Measurements from ENCODE around the gene KRT26. TPM values are rescaled to one million over a fixed set of nuclear protein-coding genes. Genes with fewer than 3 reads are reported as not detected.

KRT26 gene
- total and polyA plus RNA-seq, 2 of the 4 experiments (the other 2 are of a cell fraction) = not detected

DNA sequence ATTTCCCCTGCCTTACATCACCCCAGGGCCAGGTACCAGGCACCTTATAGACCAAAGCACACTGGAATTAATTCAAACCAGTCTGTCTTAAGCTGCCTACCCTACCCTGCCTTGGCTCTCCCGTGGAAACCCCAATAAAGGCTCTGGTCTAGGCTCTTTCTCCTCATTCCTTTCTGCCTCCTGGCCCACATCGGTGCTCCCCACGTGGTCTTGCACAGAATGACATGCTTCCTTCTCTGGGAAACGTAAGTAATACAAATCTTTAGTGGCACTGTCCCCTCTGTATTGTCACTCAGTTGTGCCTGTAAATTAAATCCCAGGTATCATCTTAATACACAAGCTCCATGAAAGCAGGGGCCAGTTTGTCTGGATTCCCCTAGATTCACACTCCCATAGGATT lies 33.4 kb downstream of the KRT26 start:
- TF ChIP-seq POLR2A (IDR thresholded peaks at IDR 0.05; ENCODE audit: low read depth, low read length) (no peak), CHD1 (IDR thresholded peaks at IDR 0.05; ENCODE audit: low read depth, low read length) (no peak), BHLHE40 (IDR thresholded peaks at IDR 0.05; ENCODE audit: low read depth, low read length) (no peak), MXI1 (IDR thresholded peaks at IDR 0.05; ENCODE audit: borderline replicate concordance, low read depth, low read length) (no peak), RCOR1 (IDR thresholded peaks at IDR 0.05; ENCODE audit: insufficient replicate concordance, low read length) (no peak), MAZ (IDR thresholded peaks at IDR 0.05; ENCODE audit: borderline replicate concordance, low read depth, low read length) (no peak), RFX5 (IDR thresholded peaks at IDR 0.05; ENCODE audit: low read depth, low read length) (no peak), MAFK (IDR thresholded peaks at IDR 0.05; ENCODE audit: low read depth, low read length) (no peak)
- TF ChIP-seq, protein P1, sequence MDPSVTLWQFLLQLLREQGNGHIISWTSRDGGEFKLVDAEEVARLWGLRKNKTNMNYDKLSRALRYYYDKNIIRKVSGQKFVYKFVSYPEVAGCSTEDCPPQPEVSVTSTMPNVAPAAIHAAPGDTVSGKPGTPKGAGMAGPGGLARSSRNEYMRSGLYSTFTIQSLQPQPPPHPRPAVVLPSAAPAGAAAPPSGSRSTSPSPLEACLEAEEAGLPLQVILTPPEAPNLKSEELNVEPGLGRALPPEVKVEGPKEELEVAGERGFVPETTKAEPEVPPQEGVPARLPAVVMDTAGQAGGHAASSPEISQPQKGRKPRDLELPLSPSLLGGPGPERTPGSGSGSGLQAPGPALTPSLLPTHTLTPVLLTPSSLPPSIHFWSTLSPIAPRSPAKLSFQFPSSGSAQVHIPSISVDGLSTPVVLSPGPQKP (IDR thresholded peaks at IDR 0.05; ENCODE audit: borderline replicate concordance, low read depth, low read length) = no peak
- TF ChIP-seq, protein P2, sequence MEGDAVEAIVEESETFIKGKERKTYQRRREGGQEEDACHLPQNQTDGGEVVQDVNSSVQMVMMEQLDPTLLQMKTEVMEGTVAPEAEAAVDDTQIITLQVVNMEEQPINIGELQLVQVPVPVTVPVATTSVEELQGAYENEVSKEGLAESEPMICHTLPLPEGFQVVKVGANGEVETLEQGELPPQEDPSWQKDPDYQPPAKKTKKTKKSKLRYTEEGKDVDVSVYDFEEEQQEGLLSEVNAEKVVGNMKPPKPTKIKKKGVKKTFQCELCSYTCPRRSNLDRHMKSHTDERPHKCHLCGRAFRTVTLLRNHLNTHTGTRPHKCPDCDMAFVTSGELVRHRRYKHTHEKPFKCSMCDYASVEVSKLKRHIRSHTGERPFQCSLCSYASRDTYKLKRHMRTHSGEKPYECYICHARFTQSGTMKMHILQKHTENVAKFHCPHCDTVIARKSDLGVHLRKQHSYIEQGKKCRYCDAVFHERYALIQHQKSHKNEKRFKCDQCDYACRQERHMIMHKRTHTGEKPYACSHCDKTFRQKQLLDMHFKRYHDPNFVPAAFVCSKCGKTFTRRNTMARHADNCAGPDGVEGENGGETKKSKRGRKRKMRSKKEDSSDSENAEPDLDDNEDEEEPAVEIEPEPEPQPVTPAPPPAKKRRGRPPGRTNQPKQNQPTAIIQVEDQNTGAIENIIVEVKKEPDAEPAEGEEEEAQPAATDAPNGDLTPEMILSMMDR (conservative IDR thresholded peaks at IDR 0.05; ENCODE audit: low read depth, low read length) = no peak
- in situ Hi-C loops (cut with MboI; ENCODE audit: low sequenced_read_pairs) = no loop called here
- Histone ChIP-seq H3K56ac (ENCODE audit: extremely low read depth, insufficient read depth, low read length) (no peak overlapping the region), H2BK5ac (ENCODE audit: low read depth, low read length, poor library complexity, severe bottlenecking) (no peak overlapping the region), H3K27me3 (ENCODE audit: control insufficient read depth, insufficient read depth, low read length) (peaks cover 43% of the 10 kb centered on the region), H3K4ac (ENCODE audit: low read depth, low read length) (no peak overlapping the region), H2AK9ac (replicated peaks; ENCODE audit: low read depth, low read length, poor library complexity) (no peak overlapping the region), H3K27ac (ENCODE audit: insufficient read depth, low read length) (no peak overlapping the region), H2AK5ac (ENCODE audit: low read depth, low read length) (no peak overlapping the region), H4K5ac (ENCODE audit: low read depth, low read length) (no peak overlapping the region), H2BK15ac (ENCODE audit: low read depth, low read length) (no peak overlapping the region), H3K4me3 (ENCODE audit: insufficient read depth, low read depth, low read length) (no peak overlapping the region), H4K8ac (ENCODE audit: low read depth in 2 of 2, low read length in 2 of 2) (no peak overlapping the region), H3K9me3 (ENCODE audit: control insufficient read depth, insufficient read depth, low read length) (peaks cover 4% of the 10 kb centered on the region; the same call in 1 of the 2 replicates), H3K18ac (ENCODE audit: low read depth, low read length) (no peak overlapping the region), H3K36me3 (ENCODE audit: control insufficient read depth, insufficient read depth, low read length) (no peaks in the 10 kb centered on the region), H3K4me1 (ENCODE audit: control insufficient read depth, insufficient read depth, low read length) (no peaks in the 10 kb centered on the region), H4K91ac (ENCODE audit: insufficient read depth, low read depth, low read length) (no peak overlapping the region), H4K20me1 (ENCODE audit: insufficient read depth, low read length) (no peaks in the 10 kb centered on the region), H3K23ac (ENCODE audit: low read depth, low read length) (no peak overlapping the region), H2AFZ (replicated peaks; ENCODE audit: low read length, poor library complexity) (no peak overlapping the region), H3K79me1 (ENCODE audit: low read depth in 1 of 2, low read length in 2 of 2) (no peaks in the 10 kb centered on the region), H3K4me2 (ENCODE audit: low read depth, low read length) (no peak overlapping the region), H3K9me1 (ENCODE audit: insufficient read depth, low read length) (no peaks in the 10 kb centered on the region), H3K9ac (ENCODE audit: low read depth, low read length) (no peak overlapping the region), H3K14ac (replicated peaks; ENCODE audit: low read depth, low read length) (no peak overlapping the region), H2BK20ac (ENCODE audit: low read depth, low read length) (no peak overlapping the region), H2BK120ac (ENCODE audit: low read depth, low read length) (no peak overlapping the region)
- POLR2A ChIA-PET (ENCODE audit: unreplicated experiment) = no interaction called here
- no TSS peak for BruUV-seq (replicated peaks)
- dilution Hi-C loops (cut with HindIII; ENCODE audit: low sequenced_read_pairs, unreplicated experiment) = no loop called here
- intact Hi-C loops (cut with micrococcal nuclease) = no loop called here
- 0% methylated on average over 1 of the region's 4 CpGs; no CpG with 5 or more reads in 1 of the 2 experiments for WGBS, 2 experiments (ENCODE audit: extremely low coverage in 2 of 2, insufficient read length in 1 of 2)
- CTCF ChIA-PET = no interaction called here
- ATAC-seq (ENCODE audit: low read depth) (no peak), DNase-seq (no peak)
